ENCODE measurements around the gene RAB11B.
"Not testable (repeated sequence)": the region's sequence is repeated elsewhere in the genome, so short reads cannot be mapped to it uniquely, and the experiment has no call there.

The RAB11B gene

GRCh38 chr19:8389891-8390616, at the start of gene RAB11B:
Gene RAB11B, plus strand, starts transcription at chr19:8390360. Its CDS starts 57 bp downstream, at chr19:8390417.
- peak; percentile 100 for DNase-seq (ENCODE audit: low spot score)

GRCh38 chr19:8341504-8341903, 48.7 kb upstream of the RAB11B start:
- DNase-seq (ENCODE audit: low spot score): not testable (repeated sequence)

GRCh38 chr19:8342316-8342683, 47.9 kb upstream of the RAB11B start:
- no peak for DNase-seq (ENCODE audit: low spot score)

GRCh38 chr19:8342684-8343482, 47.3 kb upstream of the RAB11B start, which contains the start of gene KANK3:
Gene KANK3, minus strand, starts transcription at chr19:8343262. Its CDS starts 5,434 bp downstream, at chr19:8337828.
- DNase-seq (ENCODE audit: low spot score): peak; percentile 90

- no peak for DNase-seq (ENCODE audit: low spot score)
These were observed 46.7 kb upstream of the RAB11B start for GRCh38 chr19:8343483-8343844.

- DNase-seq (ENCODE audit: low spot score): not testable (repeated sequence)
These were observed 40.4 kb upstream of the RAB11B start for GRCh38 chr19:8349629-8350372.

- DNase-seq (ENCODE audit: low spot score): no peak
These were observed 37.9 kb upstream of the RAB11B start for GRCh38 chr19:8352134-8352827.

GRCh38 chr19:8352845-8353244, 37.3 kb upstream of the RAB11B start:
- not testable (repeated sequence) for DNase-seq (ENCODE audit: low spot score)

GRCh38 chr19:8355631-8356402, 34.3 kb upstream of the RAB11B start:
- DNase-seq (ENCODE audit: low spot score): peak; percentile 79

- no peak for DNase-seq (ENCODE audit: low spot score)
These were observed 33.1 kb upstream of the RAB11B start for GRCh38 chr19:8357007-8357521.

- no peak for DNase-seq (ENCODE audit: low spot score)
These were observed 31.2 kb upstream of the RAB11B start for GRCh38 chr19:8358948-8359347.

GRCh38 chr19:8360196-8360595, 30.0 kb upstream of the RAB11B start:
- DNase-seq (ENCODE audit: low spot score): no peak

- peak; percentile 86 for DNase-seq (ENCODE audit: low spot score)
These were observed 28.0 kb upstream of the RAB11B start for GRCh38 chr19:8361921-8362793.

- peak; percentile 36 for DNase-seq (ENCODE audit: low spot score)
These were observed 26.1 kb upstream of the RAB11B start, which contains the start of gene ANGPTL4 for GRCh38 chr19:8363803-8364771. Gene ANGPTL4, plus strand, starts transcription at chr19:8364155. Its CDS starts 167 bp downstream, at chr19:8364322.

GRCh38 chr19:8366121-8366581, 24.0 kb upstream of the RAB11B start:
- no peak for DNase-seq (ENCODE audit: low spot score)

GRCh38 chr19:8366961-8367326, 23.2 kb upstream of the RAB11B start:
- no peak for DNase-seq (ENCODE audit: low spot score)

- DNase-seq (ENCODE audit: low spot score): peak; percentile 80
These were observed 22.7 kb upstream of the RAB11B start for GRCh38 chr19:8367327-8368001.

All from SW480 (cell line).